GM12878 (cell line): ENCODE results near the gene HYI. TPM values are rescaled to one million over a fixed set of nuclear protein-coding genes. Genes with fewer than 3 reads are reported as not detected.

ENCODE experiments used
- ATAC-seq: fragments of 200-7000 bp; cut with Tn5 transposase; 3 replicates; pipeline ENCODE4 v1.9.1; 2020; ENCODE audit warnings: mild to moderate bottlenecking, moderate library complexity
- BruUV-seq: library from RNA; stranded (reverse); fragments of 400-500 nt; replicated peaks from 2 replicates; lab custom pipeline; 2021; lab: Mats Ljungman, UMichigan
- CTCF ChIA-PET: fragments of 300-600 bp; sonication (Branson Sonifier 250); formaldehyde crosslinking; extraction: SDS; loops from one replicate; lab custom pipeline; 2021; ENCODE audit warnings: inconsistent platforms; lab: Yijun Ruan, JAX
- POLR2A ChIA-PET: fragments of 350-600 bp; formaldehyde crosslinking; extraction: SDS; loops from one replicate; lab custom pipeline; 2021; ENCODE audit warnings: inconsistent platforms; lab: Charles Lee
- RAD21 ChIA-PET: fragments of 300-600 bp; sonication (Branson Sonifier 250); formaldehyde crosslinking; loops from one replicate; lab custom pipeline; 2023; ENCODE audit warnings: antibody characterized with exemption; ENCODE audit not compliant: unreplicated experiment; lab: Charles Lee
- SMC1A ChIA-PET: fragments of 300-600 bp; sonication (Branson Sonifier 250); formaldehyde crosslinking; loops from one replicate; lab custom pipeline; 2023; ENCODE audit not compliant: unreplicated experiment, uncharacterized antibody; lab: Charles Lee
- DNase-seq: peaks from one replicate; pipeline ENCODE4 v3.0.0-alpha.2; 2011; ENCODE audit warnings: low read depth, low spot score
- FAIRE-seq: peaks from 3 replicates; lab custom pipeline; 2011; peaks lifted over from hg19 to GRCh38; lab: Jason Lieb, UNC
- H2AFZ ChIP-seq: 2 replicates; pipeline ENCODE4 v1.6.0; 2011; ENCODE audit warnings: low read depth, low read length, control low read depth; ENCODE audit not compliant: control insufficient read depth
- H3K27ac ChIP-seq: 2 replicates; pipeline ENCODE4 v1.5.1; 2011; ENCODE audit warnings: control low read depth; ENCODE audit not compliant: control insufficient read depth, insufficient read depth
- H3K27me3 ChIP-seq, 2 experiments: replicated peaks in 1 of 2; 2 replicates each; pipeline versions ENCODE4 v1.6.0 to v1.6.1; 2011; ENCODE audit warnings: low read length in 1 of 2; ENCODE audit not compliant: control insufficient read depth in 2 of 2, insufficient read depth in 2 of 2
- H3K36me3 ChIP-seq, 2 experiments: 2 replicates each; pipeline ENCODE4 v1.5.1; 2011; ENCODE audit warnings: low read length in 1 of 2; ENCODE audit not compliant: control insufficient read depth in 2 of 2, insufficient read depth in 2 of 2
- H3K4me1 ChIP-seq: 2 replicates; pipeline ENCODE4 v1.6.1; 2011; ENCODE audit warnings: mild to moderate bottlenecking, low read length, moderate library complexity, mixed read lengths; ENCODE audit not compliant: control insufficient read depth, insufficient read depth
- H3K4me2 ChIP-seq: 2 replicates; pipeline ENCODE4 v1.6.0; 2011; ENCODE audit warnings: control low read depth; ENCODE audit not compliant: control insufficient read depth, insufficient read depth
- H3K4me3 ChIP-seq: fragments of 200-600 bp; sonication (generic); 2 replicates; pipeline ENCODE4 v1.5.1; 2016
- H3K79me2 ChIP-seq: 2 replicates; pipeline ENCODE4 v1.6.0; 2011; ENCODE audit warnings: low read length; ENCODE audit not compliant: control insufficient read depth, insufficient read depth
- H3K9ac ChIP-seq: 2 replicates; pipeline ENCODE4 v1.8.0; 2011; ENCODE audit warnings: low read length, control low read depth, mixed read lengths; ENCODE audit not compliant: control insufficient read depth, insufficient read depth
- H3K9me3 ChIP-seq: replicated peaks from 3 replicates; pipeline ENCODE4 v1.5.1; 2011; ENCODE audit warnings: mild to moderate bottlenecking, low read length; ENCODE audit not compliant: control insufficient read depth, insufficient read depth
- H4K20me1 ChIP-seq: 2 replicates; pipeline ENCODE4 v1.6.0; 2011; ENCODE audit not compliant: control insufficient read depth, insufficient read depth
- BCL3 ChIP-seq: IDR thresholded peaks from 2 replicates; pipeline ENCODE4 v1.6.1; 2011; ENCODE audit warnings: borderline replicate concordance, low read depth, mild to moderate bottlenecking, moderate library complexity, low read length; ENCODE audit not compliant: insufficient read depth, poor library complexity, severe bottlenecking
- CREM ChIP-seq: IDR thresholded peaks from 2 replicates; pipeline ENCODE4 v1.6.1; 2014; ENCODE audit warnings: antibody characterized with exemption, low read depth
- E2F8 ChIP-seq: fragments of 450-650 bp; IDR thresholded peaks from 2 replicates; pipeline ENCODE4 v1.6.1; 2018; ENCODE audit warnings: mild to moderate bottlenecking, low read depth, moderate library complexity; ENCODE audit not compliant: partially characterized antibody
- EED ChIP-seq: sonication (generic); IDR thresholded peaks from 2 replicates; pipeline ENCODE4 v1.6.1; 2016; ENCODE audit warnings: antibody characterized with exemption, low read depth
- HDAC2 ChIP-seq: fragments of 200-600 bp; sonication (generic); IDR thresholded peaks from 2 replicates; pipeline ENCODE4 v1.6.1; 2017
- MYB ChIP-seq: fragments of 150-350 bp; IDR thresholded peaks from 2 replicates; pipeline ENCODE4 v1.6.1; 2014; ENCODE audit warnings: mild to moderate bottlenecking, low read depth, low read length, borderline replicate concordance
- NFXL1 ChIP-seq: fragments of 450-650 bp; IDR thresholded peaks from 2 replicates; pipeline ENCODE4 v1.6.1; 2017; ENCODE audit warnings: antibody characterized with exemption, mild to moderate bottlenecking, borderline replicate concordance
- NKRF ChIP-seq: fragments of 450-650 bp; conservative IDR thresholded peaks from 2 replicates; pipeline ENCODE4 v1.6.1; 2017; ENCODE audit warnings: mild to moderate bottlenecking, moderate library complexity
- NRF1 ChIP-seq: conservative IDR thresholded peaks from 2 replicates; pipeline ENCODE4 v1.6.1; 2011; ENCODE audit warnings: mild to moderate bottlenecking, low read depth, low read length, improper control_type of control experiment
- RB1 ChIP-seq: fragments of 450-650 bp; formaldehyde crosslinking; IDR thresholded peaks from 2 replicates; pipeline ENCODE4 v1.6.1; 2017; ENCODE audit warnings: mild to moderate bottlenecking, borderline replicate concordance
- RBBP5 ChIP-seq: fragments of 200-600 bp; sonication (generic); conservative IDR thresholded peaks from 2 replicates; pipeline ENCODE4 v1.6.1; 2016
- TBL1XR1 ChIP-seq: IDR thresholded peaks from 2 replicates; pipeline ENCODE4 v1.6.1; 2012; ENCODE audit warnings: low read depth, low read length, improper control_type of control experiment
- WRNIP1 ChIP-seq: IDR thresholded peaks from 2 replicates; pipeline ENCODE4 v1.6.1; 2011; ENCODE audit warnings: low read depth, low read length, improper control_type of control experiment, borderline replicate concordance
- YY1 ChIP-seq: IDR thresholded peaks from 2 replicates; pipeline ENCODE4 v1.6.1; 2011; ENCODE audit warnings: low read depth, mild to moderate bottlenecking, low read length
- ZZZ3 ChIP-seq: IDR thresholded peaks from 2 replicates; pipeline ENCODE4 v1.6.1; 2011; ENCODE audit warnings: low read depth; ENCODE audit not compliant: control insufficient read depth, insufficient read length
- WGBS: methylation state at CpG from one replicate; pipeline ENCODE4 v1.1.6; 2016; ENCODE audit warnings: low lambda C conversion rate; ENCODE audit not compliant: insufficient replicate concordance, insufficient coverage; ENCODE audit errors: missing lambda C conversion rate; 5-methylcytosine and 5-hydroxymethylcytosine counted together
- in situ Hi-C: fragments of 300-500 bp; cut with MboI; formaldehyde crosslinking; loops from 9 replicates; pipeline ENCODE4 v1.14.3; 2018; ENCODE audit warnings: mixed read lengths
- intact Hi-C: fragments of 100-400 bp; cut with micrococcal nuclease; formaldehyde crosslinking; loops from one replicate; pipeline ENCODE4 v1.14.2; 2022; ENCODE audit not compliant: unreplicated experiment
- polyA plus RNA-seq, 11 experiments: library from polyadenylated mRNA; depleted of rRNA in 4 of 11; unstranded in 6 of 11; stranded (reverse) in 5 of 11; fragments of >200 nt; fragmentation: Nextera tagmentation in 4 of 11; fragmentation: Illumina TruSeq in 1 of 11; extraction: Ambion mirVana in 4 of 11; extraction: Trizol in 1 of 11; gene quantifications; 1 replicate in 1 of 11; 2 replicates in 10 of 11; pipeline versions ENCODE4 v1.2.1 to v1.2.3, GENCODE V29; 2011 to 2016; ENCODE audit warnings: inconsistent platforms in 2 of 11, missing spikeins in 2 of 11, low read depth in 1 of 11
- total RNA-seq, 4 experiments: library from RNA; depleted of rRNA in 3 of 4; stranded (reverse); fragments of >200 nt in 3 of 4; fragmentation: Illumina TruSeq in 1 of 4; extraction: Trizol in 1 of 4; gene quantifications; 2 replicates each; pipeline versions ENCODE4 v1.2.1 to v1.2.3, GENCODE V29; 2013 to 2021

The HYI gene
- total and polyA plus RNA-seq, 10 of the 15 experiments (the other 5 are each of a cell fraction or from before 2014, with no cell fraction given): 0.27 to 5.5 (median 2.0) TPM

DNA sequence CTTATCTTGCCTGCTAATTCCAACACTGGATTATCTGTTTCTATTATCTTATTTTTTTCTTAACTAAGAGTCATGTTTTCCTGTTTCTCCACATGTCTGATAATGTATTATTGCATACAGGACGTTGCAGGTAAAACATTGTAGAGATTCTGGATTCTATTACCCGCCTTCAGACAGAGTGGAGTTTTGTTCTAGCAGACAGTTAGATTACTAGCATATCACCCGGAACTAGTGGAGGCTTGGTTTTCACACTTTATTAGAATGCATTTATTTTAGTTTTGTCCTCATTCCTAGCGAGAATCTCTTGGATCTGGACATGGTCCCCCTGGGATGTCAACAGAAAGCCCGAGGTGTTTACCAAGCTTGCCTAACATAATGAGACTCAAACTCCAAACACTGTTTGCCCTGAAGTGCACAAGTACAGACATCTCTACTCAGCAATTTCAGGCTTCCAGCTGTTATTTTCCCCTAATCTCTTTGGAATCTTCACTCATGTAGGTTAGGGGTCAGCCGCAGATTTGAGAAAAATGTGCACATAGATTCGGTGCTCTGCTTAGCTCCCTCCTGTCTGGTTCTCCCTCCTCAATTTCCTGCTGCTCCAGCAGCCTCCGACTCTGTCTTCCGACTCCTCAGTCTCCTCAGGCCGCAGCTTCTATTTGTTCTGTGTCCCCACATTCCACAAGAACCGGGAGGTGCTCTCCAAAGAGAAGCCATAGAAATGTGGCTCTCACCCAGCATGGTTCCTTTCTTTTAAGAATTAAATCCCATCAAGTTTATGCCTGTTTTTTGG, 40.1 kb upstream of the HYI start (continued):
- no peak for TF ChIP-seq NFXL1
- TF ChIP-seq MYB: no peak
- no peak for TF ChIP-seq RB1
- TF ChIP-seq CREM: no peak
- TF ChIP-seq RBBP5: no peak
- no peak for TF ChIP-seq BCL3
- TF ChIP-seq TBL1XR1: no peak
- TF ChIP-seq HDAC2: no peak
- TF ChIP-seq WRNIP1: no peak

GRCh38 chr1:43492826-43493225, 39.1 kb upstream of the HYI start:
- H2AFZ ChIP-seq: no peak overlapping the region
- POLR2A ChIA-PET: interaction anchor here (0.8 kb wide), 1 partner anchor 16 kb away, joined by 3 read pairs; no protein-coding TSS in a partner anchor
- no peak for DNase-seq
- BruUV-seq: no TSS peak
- no peaks in the 10 kb centered on the region for H3K79me2 ChIP-seq
- peaks cover 0 to 1% of the 10 kb centered on the region in 2 experiments; a peak in 2 of 4 replicates for H3K27me3 ChIP-seq
- no peak for FAIRE-seq
- in situ Hi-C loops: no loop called here
- no peak overlapping the region for H3K9ac ChIP-seq
- H3K4me2 ChIP-seq: no peak overlapping the region
- no peaks in the 10 kb centered on the region for H4K20me1 ChIP-seq
- H3K27ac ChIP-seq: no peak overlapping the region
- peaks cover 2% of the 10 kb centered on the region; the same call in 2 of the 3 replicates for H3K9me3 ChIP-seq
- H3K4me3 ChIP-seq: no peak overlapping the region
- no peak for ATAC-seq
- CTCF ChIA-PET: interaction anchor here (0.7 kb wide), 1 partner anchor 436 kb away, joined by 4 read pairs; no protein-coding TSS in a partner anchor
- RAD21 ChIA-PET: no interaction called here
- H3K36me3 ChIP-seq: no peaks in the 10 kb centered on the region
- SMC1A ChIA-PET: interaction anchor here (0.6 kb wide), 1 partner anchor 56 kb away, joined by 3 read pairs; no protein-coding TSS in a partner anchor
- intact Hi-C loops: no loop called here
- TF ChIP-seq YY1: no peak
- no peak for TF ChIP-seq NRF1
- TF ChIP-seq E2F8: no peak
- no peak for TF ChIP-seq ZZZ3
- no peak for TF ChIP-seq NKRF
- no peak for TF ChIP-seq EED
- H3K4me1 ChIP-seq: no peaks in the 10 kb centered on the region
- 48% methylated on average over 2 of the region's 2 CpGs for WGBS
